SK-N-SH treated with all-trans-retinoic acid at 6 μM for 48 hours (cell line): Measurements from ENCODE around the gene TMBIM6.

Experiments
- ZFP3 ChIP-seq: fragments of 250-450 bp; sonication (Bioruptor Pico); IDR thresholded peaks from 2 replicates; pipeline ENCODE4 v1.5.0; 2020; ENCODE audit warnings: mild to moderate bottlenecking, moderate library complexity
- TF ChIP-seq, protein P1 (sequence below): fragments of 250-450 bp; sonication (Bioruptor Pico); IDR thresholded peaks from 2 replicates; pipeline ENCODE4 v1.5.1; 2021; ENCODE audit warnings: mild to moderate bottlenecking, moderate library complexity

DNA sequence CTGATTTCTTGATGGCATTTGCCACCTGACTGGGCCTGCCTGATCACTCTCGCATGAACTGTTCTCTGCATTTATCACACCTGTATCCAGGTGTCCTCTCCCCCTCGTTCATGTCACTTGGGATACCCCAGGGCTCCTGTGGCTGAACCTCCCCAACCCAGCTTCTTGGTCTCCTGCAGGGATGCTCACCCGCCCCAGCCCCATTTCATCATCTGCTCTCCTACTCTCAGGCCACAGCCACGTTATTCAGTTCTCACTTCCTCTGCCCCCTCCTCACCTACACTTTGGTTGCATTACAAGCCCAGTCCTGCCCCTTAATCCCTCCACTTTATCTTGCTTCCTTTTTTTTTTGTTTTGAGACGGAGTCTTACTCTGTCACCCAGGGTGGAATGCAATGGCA, 35.5 kb downstream of the TMBIM6 start:
- no peak for TF ChIP-seq ZFP3 (CRISPR knock-in tag)
- TF ChIP-seq, protein P1, sequence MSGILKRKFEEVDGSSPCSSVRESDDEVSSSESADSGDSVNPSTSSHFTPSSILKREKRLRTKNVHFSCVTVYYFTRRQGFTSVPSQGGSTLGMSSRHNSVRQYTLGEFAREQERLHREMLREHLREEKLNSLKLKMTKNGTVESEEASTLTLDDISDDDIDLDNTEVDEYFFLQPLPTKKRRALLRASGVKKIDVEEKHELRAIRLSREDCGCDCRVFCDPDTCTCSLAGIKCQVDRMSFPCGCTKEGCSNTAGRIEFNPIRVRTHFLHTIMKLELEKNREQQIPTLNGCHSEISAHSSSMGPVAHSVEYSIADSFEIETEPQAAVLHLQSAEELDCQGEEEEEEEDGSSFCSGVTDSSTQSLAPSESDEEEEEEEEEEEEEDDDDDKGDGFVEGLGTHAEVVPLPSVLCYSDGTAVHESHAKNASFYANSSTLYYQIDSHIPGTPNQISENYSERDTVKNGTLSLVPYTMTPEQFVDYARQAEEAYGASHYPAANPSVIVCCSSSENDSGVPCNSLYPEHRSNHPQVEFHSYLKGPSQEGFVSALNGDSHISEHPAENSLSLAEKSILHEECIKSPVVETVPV (CRISPR knock-in tag), result no peak
